Mesenteric fat pad (tissue), 1 donor: ENCODE data around the gene SLC25A44. TPM values are rescaled to one million over a fixed set of nuclear protein-coding genes. Genes with fewer than 3 reads are reported as not detected.

Source experiments
- total RNA-seq: library from RNA; stranded (reverse); fragmentation: NEBNext Ultra II Directional; extraction: Animal tissue kit (Norgen Biotek cat#: 25700); gene quantifications from one replicate; pipeline ENCODE4 v1.2.1, GENCODE V29; 2021
- donor health status: DM: yes; HTN: yes; CAD: no.

SLC25A44 gene
- total RNA-seq, 1 donor from 2014 or later = 34.3 TPM

Other genes with a start within 250 kb of the SLC25A44 start
- gene ARHGEF2, start 215.6 kb upstream of the SLC25A44 start, total RNA-seq = 150 TPM
- 179 TPM for gene SSR2, start 173.2 kb upstream of the SLC25A44 start, total RNA-seq
- gene UBQLN4, start 140.3 kb upstream of the SLC25A44 start, total RNA-seq = 30.0 TPM
- 65.5 TPM for gene LAMTOR2, start 139.3 kb upstream of the SLC25A44 start, total RNA-seq
- gene RAB25, start 132.9 kb upstream of the SLC25A44 start, total RNA-seq = not detected
- 0.58 TPM for gene MEX3A, start 111.6 kb upstream of the SLC25A44 start, total RNA-seq
- gene LMNA, start 79.4 kb upstream of the SLC25A44 start, total RNA-seq = 901 TPM
- 31.9 TPM for gene SEMA4A, start 40.5 kb upstream of the SLC25A44 start, total RNA-seq
- 46.4 TPM for gene PMF1, start 18.9 kb downstream of the SLC25A44 start, total RNA-seq
- not detected for gene BGLAP, start 48.1 kb downstream of the SLC25A44 start, total RNA-seq
- gene PAQR6, start 54.0 kb downstream of the SLC25A44 start, total RNA-seq = 1.4 TPM
- 67.2 TPM for gene SMG5, start 88.7 kb downstream of the SLC25A44 start, total RNA-seq
- gene TMEM79, start 90.2 kb downstream of the SLC25A44 start, total RNA-seq = 1.8 TPM
- gene GLMP, start 101.6 kb downstream of the SLC25A44 start, total RNA-seq = 78.3 TPM
- gene VHLL, start 105.2 kb downstream of the SLC25A44 start, total RNA-seq = not detected
- 163 TPM for gene CCT3, start 144.2 kb downstream of the SLC25A44 start, total RNA-seq
- 0.64 TPM for gene TSACC, start 144.4 kb downstream of the SLC25A44 start, total RNA-seq
- gene RHBG, start 175.1 kb downstream of the SLC25A44 start, total RNA-seq = not detected